K562 (cell line): Measurements from ENCODE around the gene CST7. TPM values are rescaled to one million over a fixed set of nuclear protein-coding genes. Genes with fewer than 3 reads are reported as not detected.

Experiments used
- ATAC-seq: fragments of 200-7000 bp; cut with Tn5 transposase; 3 replicates; pipeline ENCODE4 v1.9.1; 2020; ENCODE audit warnings: moderate library complexity
- BruUV-seq: library from RNA; stranded (reverse); fragments of 400-500 nt; replicated peaks from 2 replicates; lab custom pipeline; 2021; lab: Mats Ljungman, UMichigan
- CTCF ChIA-PET: fragments of 300-600 bp; formaldehyde crosslinking; extraction: SDS; loops from one replicate; lab custom pipeline; 2021; ENCODE audit warnings: low intra/inter-chr PET ratio; lab: Yijun Ruan, JAX
- POLR2A ChIA-PET: fragments of 300-600, 350-650 bp; sonication (Branson Sonifier 250); formaldehyde crosslinking; extraction: SDS; loops from one replicate; lab custom pipeline; 2021; ENCODE audit warnings: antibody characterized with exemption, inconsistent platforms; lab: Yijun Ruan, JAX
- DNase-seq, 4 experiments: peaks; one replicate each; pipeline versions ENCODE4 v3.0.0 to v3.0.0-alpha.2; 2011 to 2018; ENCODE audit warnings: low spot score in 3 of 4, mixed read lengths in 3 of 4; ENCODE audit errors: extremely low read depth in 1 of 4
- FAIRE-seq: peaks from 2 replicates; lab custom pipeline; 2011; peaks lifted over from hg19 to GRCh38; lab: Jason Lieb, UNC
- H2AFZ ChIP-seq: 2 replicates; pipeline ENCODE4 v1.6.0; 2011; ENCODE audit warnings: low read depth, low read length, control low read depth, inconsistent platforms
- H3K27ac ChIP-seq: fragments of 200-600 bp; 3 replicates; pipeline ENCODE4 v1.8.0; 2011; ENCODE audit warnings: low read depth, mild to moderate bottlenecking, control low read depth, inconsistent platforms, low read length, moderate library complexity, mixed read lengths; ENCODE audit errors: extremely low read depth
- H3K27me3 ChIP-seq, 2 experiments: fragments of 300-600 bp in 1 of 2; 2 replicates in 1 of 2; 3 replicates in 1 of 2; pipeline versions ENCODE4 v1.6.0 to v1.8.0; 2011; ENCODE audit warnings: inconsistent platforms in 2 of 2, low read length in 2 of 2, mild to moderate bottlenecking in 1 of 2, mixed read lengths in 1 of 2, moderate library complexity in 1 of 2; ENCODE audit not compliant: control insufficient read depth in 2 of 2, insufficient read depth in 2 of 2
- H3K36me3 ChIP-seq: fragments of 300-600 bp; 3 replicates; pipeline ENCODE4 v1.8.0; 2011; ENCODE audit warnings: mild to moderate bottlenecking, low read length, inconsistent platforms; ENCODE audit not compliant: control insufficient read depth, insufficient read depth
- H3K4me1 ChIP-seq, 2 experiments: fragments of 200-600 bp in 1 of 2; replicated peaks in 1 of 2; 2 replicates in 1 of 2; 3 replicates in 1 of 2; pipeline versions ENCODE4 v1.5.1 to v1.8.0; 2011; ENCODE audit warnings: inconsistent platforms in 2 of 2, low read length in 2 of 2, mild to moderate bottlenecking in 1 of 2, mixed read lengths in 1 of 2, moderate library complexity in 1 of 2; ENCODE audit not compliant: control insufficient read depth in 2 of 2, insufficient read depth in 2 of 2
- H3K4me2 ChIP-seq: 2 replicates; pipeline ENCODE4 v1.6.1; 2011; ENCODE audit warnings: low read length, control low read depth, inconsistent platforms, mixed read lengths; ENCODE audit not compliant: insufficient read depth
- H3K4me3 ChIP-seq: fragments of 200-600 bp; sonication (generic), shearing (Covaris generic); 2 replicates; pipeline ENCODE4 v1.5.1; 2016; ENCODE audit warnings: control low read depth, inconsistent platforms
- H3K79me2 ChIP-seq: fragments of 200-600 bp; 3 replicates; pipeline ENCODE4 v1.8.0; 2011; ENCODE audit warnings: low read length, inconsistent platforms; ENCODE audit not compliant: control insufficient read depth, insufficient read depth
- H3K9ac ChIP-seq, 2 experiments: 2 replicates each; pipeline versions ENCODE4 v1.6.0 to v1.6.1; 2011; ENCODE audit warnings: low read depth in 2 of 2, low read length in 2 of 2, control low read depth in 1 of 2, inconsistent platforms in 1 of 2, mild to moderate bottlenecking in 1 of 2, mixed read lengths in 1 of 2; ENCODE audit not compliant: insufficient read depth in 1 of 2
- H3K9me1 ChIP-seq: one replicate; pipeline ENCODE4 v1.6.0; 2011; ENCODE audit warnings: inconsistent platforms, mild to moderate bottlenecking, low read length, moderate library complexity; ENCODE audit not compliant: control insufficient read depth, insufficient read depth
- H3K9me3 ChIP-seq: replicated peaks from 2 replicates; pipeline ENCODE4 v1.5.1; 2011; ENCODE audit warnings: low read depth, low read length, inconsistent platforms; ENCODE audit not compliant: control insufficient read depth, insufficient read depth
- H4K20me1 ChIP-seq: replicated peaks from 2 replicates; pipeline ENCODE4 v1.6.1; 2011; ENCODE audit warnings: low read length, inconsistent platforms, mixed read lengths; ENCODE audit not compliant: control insufficient read depth, insufficient read depth
- KHSRP ChIP-seq: fragments of 450-650 bp; IDR thresholded peaks from 2 replicates; pipeline ENCODE4 v1.6.1; 2017
- ZFX ChIP-seq: sonication (generic); formaldehyde crosslinking; IDR thresholded peaks from 2 replicates; pipeline ENCODE4 v1.8.0; 2022; ENCODE audit warnings: mild to moderate bottlenecking, missing genetic modification reagents, moderate library complexity
- ZNF239 ChIP-seq: fragments of 250-450 bp; sonication (Bioruptor Pico); IDR thresholded peaks from 2 replicates; pipeline ENCODE4 v1.4.0; 2020; ENCODE audit warnings: mild to moderate bottlenecking
- WGBS: fragments of 100-300 bp; shearing (Covaris generic); methylation state at CpG from one replicate; pipeline ENCODE4 v1.1.6; 2016; ENCODE audit warnings: low coverage, mixed read lengths; ENCODE audit not compliant: insufficient coverage; ENCODE audit errors: missing lambda C conversion rate; 5-methylcytosine and 5-hydroxymethylcytosine counted together
- in situ Hi-C: fragments of 300-500 bp; cut with MboI; formaldehyde crosslinking; loops from 4 replicates; pipeline ENCODE4 v1.15.0; 2018; ENCODE audit warnings: inconsistent platforms, mixed read lengths
- intact Hi-C: fragments of 100-400 bp; cut with micrococcal nuclease; formaldehyde crosslinking; loops from 2 replicates; pipeline ENCODE4 v1.14.2; 2022
- polyA plus RNA-seq, 8 experiments: library from polyadenylated mRNA; depleted of rRNA in 4 of 8; stranded (reverse) in 5 of 8; unstranded in 3 of 8; fragments of >200 nt; fragmentation: Nextera tagmentation in 2 of 8; fragmentation: Illumina TruSeq in 1 of 8; extraction: Ambion mirVana in 2 of 8; extraction: Trizol in 1 of 8; gene quantifications; 2 replicates each; pipeline versions ENCODE4 v1.2.1 to v1.2.3, GENCODE V29; 2011 to 2014; ENCODE audit warnings: inconsistent platforms in 1 of 8, missing spikeins in 1 of 8
- total RNA-seq, 7 experiments: library from RNA; depleted of rRNA in 6 of 7; stranded (reverse); fragments of >200 nt in 6 of 7; fragmentation: Illumina TruSeq in 2 of 7; extraction: Trizol in 2 of 7; gene quantifications; 2 replicates each; pipeline versions ENCODE4 v1.2.1 to v1.2.3, GENCODE V29; 2011 to 2021; ENCODE audit warnings: low replicate concordance in 1 of 7
- TF ChIP-seq, protein P1 (sequence below), 2 experiments: IDR thresholded peaks; 2 replicates each; pipeline ENCODE4 v1.6.1; 2012; ENCODE audit warnings: improper control_type of control experiment in 2 of 2, low read depth in 2 of 2, low read length in 2 of 2, borderline replicate concordance in 1 of 2
- TF ChIP-seq, protein P2 (sequence below): sonication (generic); formaldehyde crosslinking; IDR thresholded peaks from 2 replicates; pipeline ENCODE4 v1.8.0; 2022; ENCODE audit warnings: missing genetic modification reagents, mild to moderate bottlenecking, borderline replicate concordance
- TF ChIP-seq, protein P3 (sequence below): fragments of 450-650 bp; formaldehyde crosslinking; IDR thresholded peaks from 2 replicates; pipeline ENCODE4 v1.4.0; 2020; ENCODE audit warnings: mild to moderate bottlenecking
- TF ChIP-seq, protein P4 (sequence below), 2 experiments: fragments of 450-650 bp; conservative IDR thresholded peaks; 2 replicates each; pipeline ENCODE4 v1.6.1; 2017; ENCODE audit warnings: mild to moderate bottlenecking in 2 of 2, moderate library complexity in 2 of 2
- TF ChIP-seq, protein P5 (sequence below), 3 experiments: IDR thresholded peaks in 2 of 3; conservative IDR thresholded peaks in 1 of 3; 2 replicates each; pipeline ENCODE4 v1.5.1; 2011 to 2012; ENCODE audit warnings: low read length in 3 of 3, mild to moderate bottlenecking in 3 of 3, control low read depth in 2 of 3, improper control_type of control experiment in 1 of 3, inconsistent platforms in 1 of 3, low read depth in 1 of 3, mixed read lengths in 1 of 3, moderate library complexity in 1 of 3; ENCODE audit not compliant: insufficient read depth in 2 of 3

The CST7 gene
- total and polyA plus RNA-seq, 9 of the 15 experiments (the other 6 are each of a cell fraction or from before 2014, with no cell fraction given), result not detected

DNA sequence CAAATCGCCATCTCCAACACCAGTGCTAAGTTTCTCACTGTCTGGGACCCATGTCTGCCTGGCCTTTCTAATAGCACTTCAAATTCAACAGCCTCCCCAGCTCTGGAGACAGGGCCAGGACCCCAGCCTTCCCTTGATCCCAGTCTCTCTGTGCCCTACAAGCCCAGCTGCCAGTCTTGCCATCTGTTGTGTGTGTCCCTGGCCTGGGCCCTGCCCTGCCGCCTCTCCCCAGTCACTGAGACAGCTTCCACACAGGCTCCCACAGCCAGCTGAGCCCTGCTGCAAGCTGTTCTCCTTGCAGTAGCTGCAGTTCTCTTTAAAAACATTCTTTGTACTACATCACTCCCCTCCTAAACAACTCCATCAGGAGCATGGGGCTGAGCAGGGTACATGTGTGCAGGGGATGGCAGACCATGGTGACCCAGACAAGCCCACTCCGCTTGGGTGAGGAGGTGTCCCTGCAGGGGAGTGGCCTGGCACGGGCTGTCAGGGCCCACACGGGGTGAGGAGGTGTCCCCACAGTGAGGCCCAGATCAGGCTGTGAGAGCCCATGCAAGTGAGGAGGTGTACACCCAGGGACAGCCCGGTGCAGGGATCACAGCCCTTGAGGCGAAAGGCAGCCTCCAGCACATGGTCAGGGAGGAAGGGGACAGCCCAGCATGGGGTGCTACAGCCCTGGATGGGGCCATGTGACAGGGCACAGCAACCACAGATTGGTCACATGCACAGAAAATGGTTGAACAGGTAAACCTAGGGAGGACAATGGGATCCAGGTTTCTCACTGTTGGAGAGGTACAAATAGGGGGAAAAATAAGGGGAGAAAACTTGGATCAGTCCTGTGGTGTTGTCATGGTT lies 16.2 kb downstream of the CST7 start (continued):
- TF ChIP-seq, protein P1, sequence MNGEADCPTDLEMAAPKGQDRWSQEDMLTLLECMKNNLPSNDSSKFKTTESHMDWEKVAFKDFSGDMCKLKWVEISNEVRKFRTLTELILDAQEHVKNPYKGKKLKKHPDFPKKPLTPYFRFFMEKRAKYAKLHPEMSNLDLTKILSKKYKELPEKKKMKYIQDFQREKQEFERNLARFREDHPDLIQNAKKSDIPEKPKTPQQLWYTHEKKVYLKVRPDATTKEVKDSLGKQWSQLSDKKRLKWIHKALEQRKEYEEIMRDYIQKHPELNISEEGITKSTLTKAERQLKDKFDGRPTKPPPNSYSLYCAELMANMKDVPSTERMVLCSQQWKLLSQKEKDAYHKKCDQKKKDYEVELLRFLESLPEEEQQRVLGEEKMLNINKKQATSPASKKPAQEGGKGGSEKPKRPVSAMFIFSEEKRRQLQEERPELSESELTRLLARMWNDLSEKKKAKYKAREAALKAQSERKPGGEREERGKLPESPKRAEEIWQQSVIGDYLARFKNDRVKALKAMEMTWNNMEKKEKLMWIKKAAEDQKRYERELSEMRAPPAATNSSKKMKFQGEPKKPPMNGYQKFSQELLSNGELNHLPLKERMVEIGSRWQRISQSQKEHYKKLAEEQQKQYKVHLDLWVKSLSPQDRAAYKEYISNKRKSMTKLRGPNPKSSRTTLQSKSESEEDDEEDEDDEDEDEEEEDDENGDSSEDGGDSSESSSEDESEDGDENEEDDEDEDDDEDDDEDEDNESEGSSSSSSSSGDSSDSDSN (IDR thresholded peaks at IDR 0.05; ENCODE audit: borderline replicate concordance in 1 of 2, low read depth in 2 of 2, low read length in 2 of 2), result no peak
- TF ChIP-seq KHSRP, result no peak

DNA sequence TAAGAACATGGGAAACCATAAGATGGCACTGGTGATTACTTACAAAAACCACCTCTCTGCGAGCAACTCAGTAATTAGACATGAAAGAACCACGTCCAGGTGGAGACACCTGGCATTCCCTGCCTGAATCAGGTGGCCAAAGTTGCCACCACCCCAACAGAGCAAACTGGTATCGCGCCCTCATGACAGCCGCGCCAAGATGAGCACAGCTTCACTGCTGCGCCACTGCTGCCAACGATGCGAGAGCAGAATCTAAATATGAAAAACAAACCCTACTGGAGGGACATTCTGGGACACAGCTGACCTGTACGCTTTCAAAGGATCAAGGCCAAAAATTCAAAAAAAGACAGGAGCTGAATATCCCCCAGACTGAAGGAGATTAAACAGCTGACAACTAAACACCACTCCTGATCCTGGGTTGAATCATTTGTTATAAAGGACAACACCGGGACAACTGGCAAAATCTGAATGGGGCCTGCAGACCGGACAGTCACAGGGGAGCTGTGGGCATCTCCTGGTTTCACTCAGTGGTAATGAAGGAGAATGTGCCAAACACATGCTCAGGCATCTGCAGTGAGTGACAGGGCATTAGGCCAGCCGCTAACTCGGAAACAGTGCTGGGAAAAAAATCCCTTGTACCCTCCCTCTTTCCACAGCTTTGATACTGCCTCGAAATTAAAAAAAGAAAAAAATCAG lies 17.4 kb downstream of the CST7 start:
- Histone ChIP-seq H4K20me1 (no peaks in the 10 kb centered on the region), H3K36me3 (peaks cover 38% of the 10 kb centered on the region; the same call in 2 of the 3 replicates), H3K79me2 (no peaks in the 10 kb centered on the region), H3K9me3 (no peaks in the 10 kb centered on the region), H3K4me1 (no peaks in the 10 kb centered on the region), H3K27ac (no peak overlapping the region), H3K4me3 (no peak overlapping the region), H3K9me1 (no peaks in the 10 kb centered on the region), H2AFZ (no peak overlapping the region), H3K27me3 (no peaks in the 10 kb centered on the region), H3K4me2 (no peak overlapping the region), H3K9ac (no peak overlapping the region)
- in situ Hi-C loops (no loop called here), intact Hi-C loops (no loop called here)
- DNase-seq, result no peak
- ChIA-PET POLR2A (no interaction called here), CTCF (no interaction called here)
- no peak for FAIRE-seq
- ATAC-seq, result no peak
- BruUV-seq, result no TSS peak
- WGBS, result 94% methylated on average over 14 of the region's 15 CpGs
- TF ChIP-seq, protein P2, sequence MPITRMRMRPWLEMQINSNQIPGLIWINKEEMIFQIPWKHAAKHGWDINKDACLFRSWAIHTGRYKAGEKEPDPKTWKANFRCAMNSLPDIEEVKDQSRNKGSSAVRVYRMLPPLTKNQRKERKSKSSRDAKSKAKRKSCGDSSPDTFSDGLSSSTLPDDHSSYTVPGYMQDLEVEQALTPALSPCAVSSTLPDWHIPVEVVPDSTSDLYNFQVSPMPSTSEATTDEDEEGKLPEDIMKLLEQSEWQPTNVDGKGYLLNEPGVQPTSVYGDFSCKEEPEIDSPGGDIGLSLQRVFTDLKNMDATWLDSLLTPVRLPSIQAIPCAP (CRISPR knock-in tag), result no peak
- TF ChIP-seq, protein P3, sequence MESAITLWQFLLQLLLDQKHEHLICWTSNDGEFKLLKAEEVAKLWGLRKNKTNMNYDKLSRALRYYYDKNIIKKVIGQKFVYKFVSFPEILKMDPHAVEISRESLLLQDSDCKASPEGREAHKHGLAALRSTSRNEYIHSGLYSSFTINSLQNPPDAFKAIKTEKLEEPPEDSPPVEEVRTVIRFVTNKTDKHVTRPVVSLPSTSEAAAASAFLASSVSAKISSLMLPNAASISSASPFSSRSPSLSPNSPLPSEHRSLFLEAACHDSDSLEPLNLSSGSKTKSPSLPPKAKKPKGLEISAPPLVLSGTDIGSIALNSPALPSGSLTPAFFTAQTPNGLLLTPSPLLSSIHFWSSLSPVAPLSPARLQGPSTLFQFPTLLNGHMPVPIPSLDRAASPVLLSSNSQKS (CRISPR knock-in tag), result no peak
- TF ChIP-seq ZNF239 (CRISPR knock-in tag) (no peak), ZFX (CRISPR knock-in tag) (no peak)
- TF ChIP-seq, protein P4, sequence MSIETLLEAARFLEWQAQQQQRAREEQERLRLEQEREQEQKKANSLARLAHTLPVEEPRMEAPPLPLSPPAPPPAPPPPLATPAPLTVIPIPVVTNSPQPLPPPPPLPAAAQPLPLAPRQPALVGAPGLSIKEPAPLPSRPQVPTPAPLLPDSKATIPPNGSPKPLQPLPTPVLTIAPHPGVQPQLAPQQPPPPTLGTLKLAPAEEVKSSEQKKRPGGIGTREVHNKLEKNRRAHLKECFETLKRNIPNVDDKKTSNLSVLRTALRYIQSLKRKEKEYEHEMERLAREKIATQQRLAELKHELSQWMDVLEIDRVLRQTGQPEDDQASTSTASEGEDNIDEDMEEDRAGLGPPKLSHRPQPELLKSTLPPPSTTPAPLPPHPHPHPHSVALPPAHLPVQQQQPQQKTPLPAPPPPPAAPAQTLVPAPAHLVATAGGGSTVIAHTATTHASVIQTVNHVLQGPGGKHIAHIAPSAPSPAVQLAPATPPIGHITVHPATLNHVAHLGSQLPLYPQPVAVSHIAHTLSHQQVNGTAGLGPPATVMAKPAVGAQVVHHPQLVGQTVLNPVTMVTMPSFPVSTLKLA (conservative IDR thresholded peaks at IDR 0.05), result no peak
- TF ChIP-seq, protein P5, sequence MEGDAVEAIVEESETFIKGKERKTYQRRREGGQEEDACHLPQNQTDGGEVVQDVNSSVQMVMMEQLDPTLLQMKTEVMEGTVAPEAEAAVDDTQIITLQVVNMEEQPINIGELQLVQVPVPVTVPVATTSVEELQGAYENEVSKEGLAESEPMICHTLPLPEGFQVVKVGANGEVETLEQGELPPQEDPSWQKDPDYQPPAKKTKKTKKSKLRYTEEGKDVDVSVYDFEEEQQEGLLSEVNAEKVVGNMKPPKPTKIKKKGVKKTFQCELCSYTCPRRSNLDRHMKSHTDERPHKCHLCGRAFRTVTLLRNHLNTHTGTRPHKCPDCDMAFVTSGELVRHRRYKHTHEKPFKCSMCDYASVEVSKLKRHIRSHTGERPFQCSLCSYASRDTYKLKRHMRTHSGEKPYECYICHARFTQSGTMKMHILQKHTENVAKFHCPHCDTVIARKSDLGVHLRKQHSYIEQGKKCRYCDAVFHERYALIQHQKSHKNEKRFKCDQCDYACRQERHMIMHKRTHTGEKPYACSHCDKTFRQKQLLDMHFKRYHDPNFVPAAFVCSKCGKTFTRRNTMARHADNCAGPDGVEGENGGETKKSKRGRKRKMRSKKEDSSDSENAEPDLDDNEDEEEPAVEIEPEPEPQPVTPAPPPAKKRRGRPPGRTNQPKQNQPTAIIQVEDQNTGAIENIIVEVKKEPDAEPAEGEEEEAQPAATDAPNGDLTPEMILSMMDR (IDR thresholded peaks at IDR 0.05 in 2 of 3, conservative IDR thresholded peaks at IDR 0.05 in 1 of 3; ENCODE audit: insufficient read depth in 2 of 3, low read depth in 1 of 3, low read length in 3 of 3), result no peak
